Hematopoietic multipotent progenitor cell treated with erythropoietin and hydrocortisone succinate and interleukin-3 and kit ligand, for 4 days (in vitro differentiated cells): Measurements from ENCODE around the gene SUGCT.

Experiments
- DNase-seq: peaks from one replicate; pipeline ENCODE4 v3.0.0-alpha.2; 2015

SUGCT gene

DNA sequence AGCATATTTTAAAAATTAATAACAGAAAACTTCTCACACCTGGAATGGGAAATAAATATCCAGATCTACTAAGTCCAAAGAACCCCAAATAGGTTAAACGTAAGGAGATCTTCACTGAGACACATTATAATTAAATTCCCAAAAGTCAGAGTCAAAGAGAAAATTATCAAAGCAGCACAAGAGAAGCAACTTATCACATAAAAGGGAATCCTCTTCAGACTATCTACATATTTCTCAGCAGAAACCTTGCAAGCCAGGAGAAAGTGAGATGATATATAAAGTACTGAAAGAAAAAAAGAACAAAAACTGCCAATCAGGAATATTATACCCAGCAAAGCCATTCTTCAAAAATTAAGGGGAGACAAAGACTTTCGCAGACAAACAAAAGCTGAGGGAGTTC lies 756.4 kb downstream of the SUGCT start:
- no peak for DNase-seq

DNA sequence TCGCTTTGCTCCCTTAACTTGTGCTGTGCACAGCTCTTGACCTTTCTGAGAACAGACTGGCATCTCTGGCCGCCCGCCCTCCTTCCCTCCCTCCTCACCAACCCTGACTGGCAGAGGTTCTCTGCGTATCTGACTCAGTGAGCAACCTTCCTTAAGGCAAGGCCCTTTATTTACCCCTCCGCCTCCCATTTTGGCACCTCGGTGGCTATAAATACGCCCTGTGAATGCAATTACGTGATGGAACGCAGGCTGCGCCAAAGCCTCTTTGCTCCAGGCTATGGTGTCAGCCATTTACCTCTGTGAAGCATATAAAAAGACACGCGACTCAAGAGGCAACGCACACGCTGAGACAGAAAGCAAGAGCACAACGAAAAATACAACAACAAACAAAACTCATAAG lies 764.3 kb downstream of the SUGCT start:
- no peak for DNase-seq

DNA sequence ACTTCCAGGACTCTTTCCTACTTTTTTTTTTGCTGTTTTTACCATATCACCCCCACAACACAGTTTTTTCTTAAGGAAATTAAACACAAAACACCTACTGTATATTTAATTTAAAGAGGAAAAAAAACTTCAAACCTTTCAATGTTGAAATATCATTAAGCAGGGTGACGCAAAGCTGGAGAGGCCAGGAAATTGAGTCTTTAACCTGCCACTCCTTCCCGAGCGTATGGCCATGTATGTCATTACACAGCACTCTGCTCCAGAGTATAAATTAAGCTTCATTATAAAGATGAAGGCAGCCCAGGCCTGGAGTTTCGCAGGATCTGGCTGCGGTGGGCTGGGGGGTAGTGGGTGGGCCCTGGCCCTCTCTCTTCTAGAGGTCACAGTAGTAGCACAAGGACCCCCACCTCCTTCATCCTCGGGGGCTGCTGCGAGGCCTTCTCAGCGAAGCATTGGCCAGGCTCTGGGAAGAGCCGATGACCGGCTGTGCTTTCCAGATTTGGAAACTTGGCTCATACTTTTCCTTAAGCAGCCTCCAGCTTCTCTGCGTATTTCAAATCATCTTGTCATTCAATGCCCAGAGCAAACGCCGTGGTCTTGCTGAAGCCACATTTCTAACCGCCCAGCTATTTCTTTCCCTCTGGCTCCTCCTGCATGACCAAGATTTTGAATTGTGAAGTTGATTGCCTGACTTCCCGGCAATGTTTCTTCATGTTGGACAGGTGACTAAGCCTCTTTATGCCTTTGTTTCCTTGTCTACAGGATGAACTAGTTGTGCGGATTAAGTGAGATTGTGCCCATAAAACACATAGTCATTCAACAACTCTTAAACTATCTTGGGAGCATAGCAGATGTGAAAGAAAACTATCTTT lies 765.1 kb downstream of the SUGCT start:
- no peak for DNase-seq

DNA sequence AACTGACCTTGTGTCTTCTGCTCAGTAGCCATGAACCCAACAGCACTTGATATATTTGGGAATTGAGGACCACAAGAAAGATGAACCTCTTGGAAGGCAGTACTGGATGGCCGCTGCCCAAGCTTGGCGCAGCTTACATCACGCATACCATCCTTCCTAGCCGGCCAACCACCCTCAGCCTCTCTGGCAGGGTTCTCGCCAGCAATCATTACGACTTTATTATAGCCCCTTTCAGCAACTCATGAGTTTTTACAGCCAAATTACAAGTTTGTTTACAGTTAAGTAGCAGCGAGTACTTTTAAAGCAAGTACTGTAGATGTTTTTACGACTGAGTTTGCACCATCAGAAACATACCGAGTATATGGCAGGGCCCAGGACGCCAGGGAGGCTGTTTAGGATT lies 769.1 kb downstream of the SUGCT start:
- no peak for DNase-seq

DNA sequence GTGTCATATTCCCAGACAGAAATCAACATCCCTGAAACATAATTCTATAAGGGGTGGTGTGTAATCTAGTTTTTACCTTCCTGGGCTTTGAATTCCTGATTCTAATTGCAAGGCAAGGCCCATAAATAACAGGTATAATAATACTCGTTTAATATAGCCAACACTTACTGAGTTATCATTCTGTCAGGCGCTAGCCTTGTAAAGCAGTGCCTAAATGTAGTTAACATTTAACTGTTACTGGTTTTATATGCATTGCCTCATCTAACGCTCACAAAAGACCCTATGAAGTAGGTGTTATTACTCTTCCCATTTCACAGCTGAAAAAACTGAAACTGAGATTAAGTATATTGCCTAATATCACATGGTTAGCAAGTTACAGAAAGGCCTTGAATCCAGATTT lies 772.5 kb downstream of the SUGCT start:
- no peak for DNase-seq

DNA sequence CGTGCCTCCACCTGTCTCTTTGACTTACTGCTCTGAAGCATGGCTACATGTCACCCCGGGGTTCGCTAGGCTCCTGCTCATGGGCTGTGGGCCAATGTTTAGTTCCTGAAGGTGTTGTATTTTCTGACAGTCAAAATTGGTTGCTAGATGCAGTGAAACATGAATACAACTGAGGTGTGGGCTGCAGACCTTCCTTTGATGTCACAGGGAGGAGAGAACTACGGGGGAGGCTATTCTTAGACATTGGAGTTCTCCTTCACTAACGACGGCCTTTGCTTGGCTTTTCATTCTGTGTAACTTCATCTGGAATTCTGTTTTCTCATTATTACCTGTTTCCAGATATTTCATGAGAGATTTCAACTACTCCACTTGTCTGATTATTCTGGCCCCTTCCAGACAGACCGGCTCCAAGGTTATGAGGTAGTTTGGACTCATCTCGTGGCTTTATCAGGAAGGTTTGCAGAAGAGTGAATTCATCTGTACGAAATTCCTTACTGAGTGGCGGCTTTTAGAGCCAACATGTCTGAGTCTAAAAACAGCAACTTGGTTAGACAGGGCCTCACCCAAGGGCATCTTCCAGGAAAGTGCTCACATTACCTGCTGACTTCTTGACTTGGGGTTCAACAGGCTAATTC lies 774.7 kb downstream of the SUGCT start:
- DNase-seq, result no peak
